GM21381 (cell line): ENCODE data around the gene GDPD5.
A peak's percentile ranks its signal among the peaks of the same experiment; 100 is the strongest.

Source experiments
- ATAC-seq: cut with Tn5 transposase; IDR thresholded peaks from one replicate; pipeline ENCODE4 v1.9.1; 2021; ENCODE audit warnings: mild to moderate bottlenecking, moderate library complexity; ENCODE audit not compliant: unreplicated experiment

The GDPD5 gene

GRCh38 chr11:75536786-75537641 is 11.3 kb upstream of the GDPD5 start:
- ATAC-seq, result peak; percentile 87

- no peak for ATAC-seq
Observed at GRCh38 chr11:75535071-75535470, 9.3 kb upstream of the GDPD5 start.

DNA sequence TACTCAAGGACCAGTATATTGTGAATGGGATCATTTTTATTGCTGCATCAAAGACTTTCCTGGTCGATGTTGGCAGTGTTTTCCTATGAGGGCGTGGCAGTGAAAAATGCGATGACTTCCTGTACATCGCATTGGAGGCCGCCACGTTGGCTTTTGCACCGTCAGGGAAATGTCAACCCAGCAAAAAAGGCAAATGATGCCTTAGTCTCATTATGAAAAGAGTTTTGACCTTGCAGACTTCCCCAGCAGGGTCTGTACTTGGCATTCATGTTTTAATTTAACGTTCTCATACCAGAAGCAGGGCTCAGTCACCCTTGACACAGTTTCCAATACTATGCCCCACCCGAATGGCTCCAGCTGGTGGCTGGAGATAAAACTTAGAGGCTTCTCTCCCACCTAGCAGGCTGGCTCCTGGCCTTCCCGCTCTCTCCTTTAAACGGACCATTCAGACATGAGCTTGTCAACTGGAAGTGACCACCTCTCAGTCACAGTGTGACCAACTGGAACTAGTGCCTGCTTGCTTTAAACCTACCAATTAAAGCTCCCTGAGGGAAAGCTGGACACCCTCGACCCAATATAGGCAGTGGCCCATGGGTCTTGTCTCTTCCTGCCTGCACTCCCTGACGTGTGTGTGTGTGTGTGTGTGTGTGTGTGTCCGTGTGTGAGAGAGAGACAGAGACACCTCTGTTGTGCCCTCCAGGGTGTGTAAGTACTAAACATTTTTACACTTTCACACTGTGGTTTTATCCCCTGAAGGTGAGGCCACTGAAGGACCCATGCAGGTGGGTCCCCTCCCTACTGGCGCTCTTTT is 8.7 kb upstream of the GDPD5 start:
- no peak for ATAC-seq

- no peak for ATAC-seq
Observed at GRCh38 chr11:75533896-75534258, 8.1 kb upstream of the GDPD5 start.

- ATAC-seq, result no peak
Observed at GRCh38 chr11:75532200-75533048, 6.7 kb upstream of the GDPD5 start.

DNA sequence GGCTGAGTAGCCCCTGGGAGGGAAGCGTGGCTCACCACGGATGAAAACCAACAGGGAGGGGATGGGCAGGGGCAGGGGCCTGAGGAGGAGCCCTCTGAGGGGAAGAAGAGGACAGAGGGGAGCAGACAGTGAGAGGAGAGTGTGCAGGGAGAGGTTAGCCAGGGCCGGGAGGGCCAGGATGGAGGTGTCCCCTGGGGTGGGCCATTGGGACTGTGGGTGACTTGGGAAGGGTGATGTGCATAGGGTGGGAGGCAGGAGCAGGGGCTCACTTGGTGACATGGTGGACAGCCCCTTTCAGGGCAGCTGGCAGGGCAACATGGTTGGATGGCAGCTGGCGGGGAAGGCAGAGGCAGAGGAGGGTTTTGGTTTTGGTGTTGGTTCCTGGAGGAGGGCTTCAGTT is 5.6 kb upstream of the GDPD5 start:
- ATAC-seq, result no peak

DNA sequence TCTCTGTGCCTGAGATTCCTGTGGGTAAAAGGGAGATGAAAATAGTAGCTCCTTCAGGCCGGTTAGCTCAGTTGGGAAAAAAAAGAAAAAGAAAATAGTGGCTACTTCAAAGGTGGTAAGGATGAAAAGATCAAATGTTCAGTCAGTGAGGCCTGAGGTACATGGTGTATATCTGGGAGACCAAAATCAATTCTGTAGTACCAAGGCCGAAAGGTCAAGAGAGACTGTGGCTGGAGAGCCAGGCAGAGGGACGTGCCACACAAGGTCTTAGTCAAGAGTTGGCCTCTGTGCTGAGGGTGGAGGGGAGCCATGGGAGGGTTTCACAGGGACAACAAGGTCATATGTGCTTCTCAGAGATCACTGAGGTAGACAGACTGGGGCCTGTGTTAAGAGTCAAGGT is 4.8 kb upstream of the GDPD5 start:
- no peak for ATAC-seq

- no peak for ATAC-seq
Observed at GRCh38 chr11:75527938-75528735, 2.4 kb upstream of the GDPD5 start.

- no peak for ATAC-seq
Observed at GRCh38 chr11:75527130-75527529, 1.4 kb upstream of the GDPD5 start.

- no peak for ATAC-seq
Observed at GRCh38 chr11:75526192-75526541, 426 bp upstream of the GDPD5 start.

- no peak for ATAC-seq
Observed at GRCh38 chr11:75524665-75525432, 892 bp downstream of the GDPD5 start.

- no peak for ATAC-seq
Observed at GRCh38 chr11:75523811-75524664, 1.7 kb downstream of the GDPD5 start.

DNA sequence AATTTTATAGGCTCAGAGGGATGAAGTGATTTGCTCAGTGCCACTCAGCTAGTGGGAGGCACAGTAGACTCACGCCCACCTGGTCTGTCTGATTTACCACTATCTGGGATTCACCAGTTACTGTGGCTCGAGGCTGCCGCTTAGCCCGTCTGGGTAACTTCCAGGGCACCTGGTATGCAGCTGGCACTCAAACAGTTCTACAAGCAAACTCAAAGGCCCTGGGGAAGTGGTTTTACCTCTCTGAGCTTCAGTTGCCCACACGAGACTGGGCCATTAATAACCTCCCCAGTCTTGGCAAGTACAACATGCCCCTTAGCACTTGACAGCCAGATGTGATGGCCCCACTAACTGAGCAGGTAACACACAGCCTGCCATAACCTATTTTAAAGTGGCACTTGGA is 2.6 kb downstream of the GDPD5 start:
- ATAC-seq, result no peak

DNA sequence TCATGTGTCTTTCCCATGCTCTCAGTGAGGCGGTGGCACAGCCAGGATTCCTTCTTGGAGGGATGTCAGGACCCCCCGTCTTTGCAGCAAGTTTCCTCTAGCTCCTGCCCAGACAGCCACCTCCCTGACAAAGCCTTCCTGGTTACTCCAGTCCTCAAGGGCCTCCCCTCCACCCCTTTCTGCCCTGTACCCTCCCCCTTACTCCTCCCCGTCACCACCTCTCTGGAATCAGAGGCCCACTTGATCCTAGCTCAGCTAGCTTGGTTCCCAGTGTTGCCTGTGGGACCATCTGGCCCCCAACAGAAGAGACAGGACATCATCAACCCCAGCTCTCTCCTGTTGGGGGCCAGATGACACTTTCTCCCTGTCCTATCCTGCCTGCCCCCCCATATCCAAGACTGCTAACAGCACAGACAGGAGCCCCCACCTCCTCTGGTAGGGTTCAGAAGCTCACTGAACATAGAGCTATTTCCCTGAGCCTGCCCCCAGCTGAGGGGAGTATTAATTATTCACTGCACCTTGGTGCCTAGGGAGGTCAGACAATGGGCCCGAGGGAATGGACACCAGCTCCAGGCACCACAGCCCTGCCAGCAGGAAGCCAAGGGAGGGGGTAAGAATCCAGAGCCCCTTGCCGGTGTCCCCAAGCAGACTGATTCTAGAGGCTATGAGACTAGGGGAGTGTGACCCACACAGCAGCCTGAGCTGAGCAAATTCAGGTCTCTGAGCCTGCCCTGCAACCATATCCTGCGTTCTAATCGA is 3.3 kb downstream of the GDPD5 start:
- no peak for ATAC-seq

DNA sequence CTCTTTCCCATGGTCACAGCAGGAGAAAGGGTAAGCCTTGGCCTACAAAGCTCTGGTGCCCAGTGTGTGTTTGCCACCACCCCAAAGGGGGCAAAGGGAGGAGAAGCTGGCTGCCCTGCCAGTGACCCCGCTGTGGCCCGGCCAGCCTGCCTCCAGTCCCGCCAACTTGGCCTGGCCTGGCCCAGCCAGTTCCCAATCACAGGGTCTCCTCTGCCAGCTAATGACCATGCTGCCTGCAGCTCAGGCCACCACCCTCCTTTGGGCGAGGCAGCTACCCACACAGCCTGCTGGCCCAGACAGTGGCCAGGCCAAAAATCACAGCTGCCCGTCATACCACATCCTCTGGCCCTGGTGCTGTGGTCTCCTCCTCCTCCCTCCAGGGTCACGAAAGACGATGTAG is 5.1 kb downstream of the GDPD5 start:
- ATAC-seq, result no peak

DNA sequence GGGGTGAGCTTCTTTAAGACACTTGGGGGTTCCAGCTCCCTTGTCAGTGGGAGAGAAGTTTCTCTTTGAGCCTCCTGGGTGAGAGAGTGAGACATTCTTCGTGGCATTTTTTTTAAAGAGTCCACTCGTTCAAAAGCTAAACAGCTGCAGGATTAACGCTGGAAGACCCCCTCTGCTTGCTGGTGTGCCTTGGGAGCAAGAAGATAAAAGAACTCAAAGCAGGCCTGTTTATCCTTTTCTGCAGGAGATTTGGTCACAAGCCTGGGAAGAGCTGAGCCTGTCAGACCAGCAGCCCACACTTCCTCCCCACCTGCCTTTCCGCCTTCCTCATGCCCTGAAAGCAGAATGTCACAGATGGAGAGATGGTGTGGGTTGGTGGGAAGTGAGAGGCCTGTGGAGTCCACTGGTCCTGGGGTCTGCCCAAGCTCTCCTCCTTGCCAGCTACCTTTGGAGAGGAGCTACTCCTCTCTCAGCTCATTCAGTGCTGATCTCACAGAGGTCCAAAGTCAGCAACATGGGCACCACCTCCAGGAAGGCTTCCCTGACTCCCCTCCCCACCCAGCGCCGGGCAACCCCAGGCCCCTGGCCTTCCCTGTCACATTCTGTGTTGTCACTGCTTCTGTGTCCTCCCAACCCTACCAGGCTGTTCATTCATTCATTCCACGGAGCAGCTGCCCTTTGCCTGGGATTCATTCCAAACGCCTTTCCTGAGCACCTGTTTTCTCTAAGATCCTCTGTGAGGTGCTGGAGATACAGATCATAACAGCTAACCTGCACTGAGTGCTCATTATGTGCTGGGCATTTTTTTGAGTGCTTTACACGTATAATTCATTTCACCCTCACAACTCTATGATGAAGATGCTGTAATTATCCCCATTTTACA is 6.7 kb downstream of the GDPD5 start:
- ATAC-seq, result no peak

GRCh38 chr11:75518204-75518549 is 7.6 kb downstream of the GDPD5 start:
- ATAC-seq, result no peak
